Measurements from ENCODE around the gene FOXP1. TPM values are rescaled to one million over a fixed set of nuclear protein-coding genes. Genes with fewer than 3 reads are reported as not detected.

The FOXP1 gene
- total RNA-seq, 2 experiments from 2014 or later: 120 to 122 TPM

- POLR2A ChIA-PET: no interaction called here
- Mint-ChIP-seq H3K4me3 (no peak overlapping the region), H3K4me1 (ENCODE audit: low read depth) (peaks cover 17% of the 10 kb centered on the region)
These were observed 115.0 kb downstream of the FOXP1 start for GRCh38 chr3:71468311-71469137.

GRCh38 chr3:71466483-71466882 is 117.0 kb downstream of the FOXP1 start:
- ChIA-PET POLR2A (no interaction called here), CTCF (interaction anchor here (1.0 to 1.2 kb wide), 4 partner anchors 9 to 19 kb away, joined by 3 to 4 read pairs (median 4); no protein-coding TSS in a partner anchor)
- no peak for ATAC-seq
- H3K27me3 Mint-ChIP-seq (ENCODE audit: low read depth): no peaks in the 10 kb centered on the region
- DNase-seq: no peak
- H3K4me1 Mint-ChIP-seq (ENCODE audit: low read depth): peaks cover 26% of the 10 kb centered on the region
- H3K9me3 Mint-ChIP-seq (ENCODE audit: insufficient read depth): no peaks in the 10 kb centered on the region
- no peak overlapping the region for H3K4me3 Mint-ChIP-seq
- peaks cover 17% of the 10 kb centered on the region for H3K36me3 Mint-ChIP-seq (ENCODE audit: low read depth)
- H3K27ac Mint-ChIP-seq: no peak overlapping the region

More at GRCh38 chr3:71468311-71469137, 115.0 kb downstream of the FOXP1 start:
- ATAC-seq (no peak), DNase-seq (no peak)
- Mint-ChIP-seq H3K36me3 (ENCODE audit: low read depth) (peaks cover 21% of the 10 kb centered on the region), H3K9me3 (ENCODE audit: insufficient read depth) (peaks cover 4% of the 10 kb centered on the region), H3K27ac (no peak overlapping the region), H3K27me3 (ENCODE audit: low read depth) (no peaks in the 10 kb centered on the region)
- CTCF ChIA-PET: interaction anchor here (1.7 kb wide), 1 partner anchor 8 kb away, joined by 7 read pairs; no protein-coding TSS in a partner anchor

GRCh38 chr3:71465371-71466036 is 118.0 kb downstream of the FOXP1 start:
- peaks cover 35% of the 10 kb centered on the region for H3K4me1 Mint-ChIP-seq (ENCODE audit: low read depth)
- no peak overlapping the region for H3K27ac Mint-ChIP-seq
- peaks cover 23% of the 10 kb centered on the region for H3K36me3 Mint-ChIP-seq (ENCODE audit: low read depth)
- H3K27me3 Mint-ChIP-seq (ENCODE audit: low read depth): no peaks in the 10 kb centered on the region
- ChIA-PET POLR2A (no interaction called here), CTCF (no interaction called here)
- H3K4me3 Mint-ChIP-seq: no peak overlapping the region
- DNase-seq: no peak
- ATAC-seq: no peak
- no peaks in the 10 kb centered on the region for H3K9me3 Mint-ChIP-seq (ENCODE audit: insufficient read depth)

- peaks cover 34% of the 10 kb centered on the region for H3K4me1 Mint-ChIP-seq (ENCODE audit: low read depth)
- ChIA-PET CTCF (no interaction called here), POLR2A (no interaction called here)
- no peaks in the 10 kb centered on the region for H3K27me3 Mint-ChIP-seq (ENCODE audit: low read depth)
- peaks cover 23% of the 10 kb centered on the region for H3K36me3 Mint-ChIP-seq (ENCODE audit: low read depth)
- no peak overlapping the region for H3K27ac Mint-ChIP-seq
- ATAC-seq: no peak
- DNase-seq: no peak
- H3K4me3 Mint-ChIP-seq: no peak overlapping the region
- H3K9me3 Mint-ChIP-seq (ENCODE audit: insufficient read depth): no peaks in the 10 kb centered on the region
These were observed 118.9 kb downstream of the FOXP1 start for GRCh38 chr3:71464613-71465012.

- POLR2A ChIA-PET: interaction anchor here (1.2 kb wide), 1 partner anchor 19 kb away, joined by 3 read pairs; no protein-coding TSS in a partner anchor
- no peak for ATAC-seq
- Mint-ChIP-seq H3K9me3 (ENCODE audit: insufficient read depth) (no peaks in the 10 kb centered on the region), H3K4me1 (ENCODE audit: low read depth) (peaks cover 29% of the 10 kb centered on the region), H3K27me3 (ENCODE audit: low read depth) (no peaks in the 10 kb centered on the region), H3K36me3 (ENCODE audit: low read depth) (peaks cover 18% of the 10 kb centered on the region), H3K4me3 (no peak overlapping the region), H3K27ac (no peak overlapping the region)
- CTCF ChIA-PET: interaction anchor here (1.2 kb wide), 1 partner anchor 10 kb away, joined by 3 read pairs; no protein-coding TSS in a partner anchor
- no peak for DNase-seq
These were observed 119.9 kb downstream of the FOXP1 start for GRCh38 chr3:71463617-71464016.

- no peak overlapping the region for H3K27ac Mint-ChIP-seq
- no peak for ATAC-seq
- no peak for DNase-seq
- peaks cover 15% of the 10 kb centered on the region for H3K36me3 Mint-ChIP-seq (ENCODE audit: low read depth)
- POLR2A ChIA-PET: no interaction called here
- H3K4me3 Mint-ChIP-seq: no peak overlapping the region
- no peaks in the 10 kb centered on the region for H3K9me3 Mint-ChIP-seq (ENCODE audit: insufficient read depth)
- H3K27me3 Mint-ChIP-seq (ENCODE audit: low read depth): no peaks in the 10 kb centered on the region
- CTCF ChIA-PET: interaction anchor here (1.2 kb wide), 1 partner anchor 9 kb away, joined by 3 read pairs; no protein-coding TSS in a partner anchor
- H3K4me1 Mint-ChIP-seq (ENCODE audit: low read depth): peaks cover 38% of the 10 kb centered on the region
These were observed 120.9 kb downstream of the FOXP1 start for GRCh38 chr3:71462586-71462985.

- CTCF ChIA-PET: interaction anchor here (1.6 to 1.7 kb wide), 2 partner anchors 15 to 64 kb away, joined by 4 to 5 read pairs; no protein-coding TSS in a partner anchor
- POLR2A ChIA-PET: no interaction called here
- H3K4me1 Mint-ChIP-seq (ENCODE audit: low read depth): peaks cover 43% of the 10 kb centered on the region
These were observed 121.6 kb downstream of the FOXP1 start for GRCh38 chr3:71461749-71462483.

GRCh38 chr3:71461114-71461513 is 122.4 kb downstream of the FOXP1 start:
- ATAC-seq: no peak
- Mint-ChIP-seq H3K27me3 (ENCODE audit: low read depth) (no peaks in the 10 kb centered on the region), H3K4me1 (ENCODE audit: low read depth) (peaks cover 51% of the 10 kb centered on the region), H3K36me3 (ENCODE audit: low read depth) (peaks cover 15% of the 10 kb centered on the region), H3K4me3 (no peak overlapping the region), H3K9me3 (ENCODE audit: insufficient read depth) (no peaks in the 10 kb centered on the region), H3K27ac (peak overlapping the region; percentile 6)
- CTCF ChIA-PET: interaction anchor here (0.9 to 1.7 kb wide), 6 partner anchors 9 to 63 kb away, joined by 3 to 7 read pairs (median 4); no protein-coding TSS in a partner anchor
- POLR2A ChIA-PET: no interaction called here
- DNase-seq: no peak

More at GRCh38 chr3:71461749-71462483, 121.6 kb downstream of the FOXP1 start:
- Mint-ChIP-seq H3K4me3 (no peak overlapping the region), H3K27ac (peak overlapping the region; percentile 2), H3K9me3 (ENCODE audit: insufficient read depth) (no peaks in the 10 kb centered on the region), H3K27me3 (ENCODE audit: low read depth) (no peaks in the 10 kb centered on the region), H3K36me3 (ENCODE audit: low read depth) (peaks cover 15% of the 10 kb centered on the region)
- no peak for ATAC-seq
- DNase-seq: no peak

GRCh38 chr3:71458895-71459294 is 124.6 kb downstream of the FOXP1 start:
- POLR2A ChIA-PET: interaction anchor here (1.1 kb wide), 1 partner anchor 124 kb away, joined by 3 read pairs; no protein-coding TSS in a partner anchor
- CTCF ChIA-PET: interaction anchor here (0.6 to 2.0 kb wide), 11 partner anchors 11 to 98 kb away, joined by 3 to 6 read pairs (median 3); no protein-coding TSS in a partner anchor
- no peak for DNase-seq
- H3K27me3 Mint-ChIP-seq (ENCODE audit: low read depth): no peaks in the 10 kb centered on the region
- no peak for ATAC-seq
- H3K27ac Mint-ChIP-seq: no peak overlapping the region
- peaks cover 15% of the 10 kb centered on the region for H3K36me3 Mint-ChIP-seq (ENCODE audit: low read depth)
- H3K9me3 Mint-ChIP-seq (ENCODE audit: insufficient read depth): no peaks in the 10 kb centered on the region
- H3K4me1 Mint-ChIP-seq (ENCODE audit: low read depth): peaks cover 65% of the 10 kb centered on the region
- H3K4me3 Mint-ChIP-seq: no peak overlapping the region

GRCh38 chr3:71456826-71457225 is 126.7 kb downstream of the FOXP1 start:
- peak overlapping the region; percentile 87 for H3K27ac Mint-ChIP-seq
- H3K9me3 Mint-ChIP-seq (ENCODE audit: insufficient read depth): no peaks in the 10 kb centered on the region
- CTCF ChIA-PET: interaction anchor here (0.6 to 3.0 kb wide), 19 partner anchors 12 to 370 kb away, joined by 3 to 19 read pairs (median 4); no protein-coding TSS in a partner anchor
- POLR2A ChIA-PET: interaction anchor here (1.9 to 3.5 kb wide), 4 partner anchors 13 to 395 kb away, joined by 5 to 60 read pairs (median 9); no protein-coding TSS in a partner anchor
- peaks cover 79% of the 10 kb centered on the region for H3K4me1 Mint-ChIP-seq (ENCODE audit: low read depth)
- H3K27me3 Mint-ChIP-seq (ENCODE audit: low read depth): no peaks in the 10 kb centered on the region
- DNase-seq: no peak
- ATAC-seq: no peak
- peaks cover 18% of the 10 kb centered on the region for H3K36me3 Mint-ChIP-seq (ENCODE audit: low read depth)
- H3K4me3 Mint-ChIP-seq: peak overlapping the region; percentile 76

GRCh38 chr3:71456156-71456555 is 127.4 kb downstream of the FOXP1 start:
- peaks cover 14% of the 10 kb centered on the region for H3K36me3 Mint-ChIP-seq (ENCODE audit: low read depth)
- H3K27ac Mint-ChIP-seq: peak overlapping the region; percentile 87
- ATAC-seq (no peak), DNase-seq (no peak)
- H3K4me1 Mint-ChIP-seq (ENCODE audit: low read depth): peaks cover 81% of the 10 kb centered on the region
- H3K9me3 Mint-ChIP-seq (ENCODE audit: insufficient read depth): no peaks in the 10 kb centered on the region
- ChIA-PET CTCF (interaction anchor here (0.6 to 3.0 kb wide), 25 partner anchors 11 to 369 kb away, joined by 3 to 20 read pairs (median 4); no protein-coding TSS in a partner anchor), POLR2A (interaction anchor here (1.3 to 3.5 kb wide), 7 partner anchors 13 to 394 kb away, joined by 3 to 60 read pairs (median 6); no protein-coding TSS in a partner anchor)
- H3K4me3 Mint-ChIP-seq: peak overlapping the region; percentile 76
- H3K27me3 Mint-ChIP-seq (ENCODE audit: low read depth): no peaks in the 10 kb centered on the region
